HEK293 (cell line): ENCODE data around the gene GRIK4.

ENCODE experiments used
- CTCF ChIA-PET: fragments of 350-600 bp; formaldehyde crosslinking; extraction: SDS; loops from one replicate; lab custom pipeline; 2021; ENCODE audit warnings: antibody characterized with exemption; lab: Yijun Ruan, JAX
- POLR2A ChIA-PET: fragments of 300-600 bp; formaldehyde crosslinking; extraction: SDS; loops from one replicate; lab custom pipeline; 2020; ENCODE audit warnings: antibody characterized with exemption, inconsistent platforms; lab: Yijun Ruan, JAX
- H3K27ac ChIP-seq: fragments of 200-500 bp; sonication (Bioruptor generic); 2 replicates; pipeline ENCODE4 v1.5.1; 2014; ENCODE audit warnings: low read depth, low read length, control low read depth, inconsistent platforms; ENCODE audit errors: extremely low read depth
- H3K36me3 ChIP-seq, 2 experiments: fragments of 200-500 bp in 1 of 2; sonication (Bioruptor generic) in 1 of 2; 1 replicate in 1 of 2; 2 replicates in 1 of 2; pipeline ENCODE4 v1.5.1; 2014 to 2017; ENCODE audit warnings: inconsistent platforms in 2 of 2, low read length in 2 of 2; ENCODE audit not compliant: control insufficient read depth in 2 of 2, insufficient read depth in 1 of 2
- H3K4me1 ChIP-seq: fragments of 200-500 bp; sonication (Bioruptor generic); 2 replicates; pipeline ENCODE4 v1.5.1; 2014; ENCODE audit warnings: mild to moderate bottlenecking, low read length, inconsistent platforms; ENCODE audit not compliant: control insufficient read depth, insufficient read depth
- H3K4me3 ChIP-seq: 2 replicates; pipeline ENCODE4 v1.5.1; 2011; ENCODE audit warnings: low read depth, mild to moderate bottlenecking, control low read depth, low read length, moderate library complexity
- H3K9me3 ChIP-seq: fragments of 200-500 bp; sonication (Bioruptor generic); 2 replicates; pipeline ENCODE4 v1.5.1; 2014; ENCODE audit warnings: low read depth, low read length, inconsistent platforms; ENCODE audit not compliant: control insufficient read depth, insufficient read depth
- KLF9 ChIP-seq: fragments of 450-650 bp; formaldehyde crosslinking; IDR thresholded peaks from 2 replicates; pipeline ENCODE4 v1.5.1; 2016; ENCODE audit warnings: missing biosample characterization, missing genetic modification characterization, low read depth
- OSR2 ChIP-seq: fragments of 450-650 bp; formaldehyde crosslinking; IDR thresholded peaks from 2 replicates; pipeline ENCODE4 v1.5.1; 2016; ENCODE audit warnings: missing biosample characterization, missing genetic modification characterization
- PRDM10 ChIP-seq: fragments of 450-650 bp; formaldehyde crosslinking; IDR thresholded peaks from 2 replicates; pipeline ENCODE4 v1.5.1; 2016; ENCODE audit warnings: missing biosample characterization, missing genetic modification characterization
- SALL2 ChIP-seq: fragments of 450-650 bp; formaldehyde crosslinking; IDR thresholded peaks from 2 replicates; pipeline ENCODE4 v1.5.0; 2017; ENCODE audit warnings: missing biosample characterization, mild to moderate bottlenecking, missing genetic modification characterization, borderline replicate concordance
- ZBTB1 ChIP-seq: fragments of 450-650 bp; formaldehyde crosslinking; IDR thresholded peaks from 2 replicates; pipeline ENCODE4 v1.5.1; 2016; ENCODE audit warnings: missing biosample characterization, missing genetic modification characterization
- ZBTB48 ChIP-seq: fragments of 450-650 bp; formaldehyde crosslinking; IDR thresholded peaks from 2 replicates; pipeline ENCODE4 v1.5.1; 2016; ENCODE audit warnings: missing biosample characterization, missing genetic modification characterization
- ZIC2 ChIP-seq: fragments of 450-650 bp; formaldehyde crosslinking; IDR thresholded peaks from 2 replicates; pipeline ENCODE4 v1.5.1; 2016; ENCODE audit warnings: missing biosample characterization, missing genetic modification characterization
- ZNF132 ChIP-seq: fragments of 450-650 bp; formaldehyde crosslinking; IDR thresholded peaks from 2 replicates; pipeline ENCODE4 v1.5.1; 2017; ENCODE audit warnings: missing biosample characterization, missing genetic modification characterization, borderline replicate concordance
- ZNF146 ChIP-seq: fragments of 450-650 bp; formaldehyde crosslinking; IDR thresholded peaks from 2 replicates; pipeline ENCODE4 v1.5.1; 2016; ENCODE audit warnings: missing biosample characterization, missing genetic modification characterization
- ZNF248 ChIP-seq: fragments of 450-650 bp; formaldehyde crosslinking; IDR thresholded peaks from 2 replicates; pipeline ENCODE4 v1.5.1; 2017; ENCODE audit warnings: missing biosample characterization, missing genetic modification characterization
- ZNF266 ChIP-seq: fragments of 450-650 bp; formaldehyde crosslinking; IDR thresholded peaks from 2 replicates; pipeline ENCODE4 v1.5.1; 2016; ENCODE audit warnings: missing biosample characterization, missing genetic modification characterization, low read depth
- ZNF311 ChIP-seq: fragments of 450-650 bp; formaldehyde crosslinking; IDR thresholded peaks from 2 replicates; pipeline ENCODE4 v1.5.1; 2017; ENCODE audit warnings: missing biosample characterization, missing genetic modification characterization, borderline replicate concordance
- ZNF324 ChIP-seq: fragments of 450-650 bp; formaldehyde crosslinking; IDR thresholded peaks from 2 replicates; pipeline ENCODE4 v1.5.1; 2016; ENCODE audit warnings: missing biosample characterization, missing genetic modification characterization
- ZNF391 ChIP-seq: fragments of 450-650 bp; formaldehyde crosslinking; IDR thresholded peaks from 2 replicates; pipeline ENCODE4 v1.5.1; 2016; ENCODE audit warnings: low read depth, missing biosample characterization, missing genetic modification characterization, borderline replicate concordance
- ZNF473 ChIP-seq: fragments of 450-650 bp; formaldehyde crosslinking; IDR thresholded peaks from 2 replicates; pipeline ENCODE4 v1.5.1; 2017; ENCODE audit warnings: missing biosample characterization, missing genetic modification characterization
- ZNF48 ChIP-seq: fragments of 450-650 bp; formaldehyde crosslinking; IDR thresholded peaks from 2 replicates; pipeline ENCODE4 v1.5.1; 2016; ENCODE audit warnings: missing biosample characterization, missing genetic modification characterization
- ZNF621 ChIP-seq: fragments of 450-650 bp; formaldehyde crosslinking; IDR thresholded peaks from 2 replicates; pipeline ENCODE4 v1.5.1; 2017; ENCODE audit warnings: missing biosample characterization, missing genetic modification characterization
- ZNF785 ChIP-seq: fragments of 450-650 bp; formaldehyde crosslinking; IDR thresholded peaks from 2 replicates; pipeline ENCODE4 v1.5.1; 2016; ENCODE audit warnings: missing biosample characterization, missing genetic modification characterization
- ZNF791 ChIP-seq: fragments of 450-650 bp; formaldehyde crosslinking; IDR thresholded peaks from 2 replicates; pipeline ENCODE4 v1.5.1; 2016; ENCODE audit warnings: missing biosample characterization, missing genetic modification characterization
- TF ChIP-seq, protein P1 (sequence below): fragments of 450-650 bp; formaldehyde crosslinking; IDR thresholded peaks from 2 replicates; pipeline ENCODE4 v1.5.1; 2016; ENCODE audit warnings: missing biosample characterization, missing genetic modification characterization
- TF ChIP-seq, protein P2 (sequence below): fragments of 450-650 bp; formaldehyde crosslinking; conservative IDR thresholded peaks from 2 replicates; pipeline ENCODE4 v1.5.1; 2016; ENCODE audit warnings: low read depth, missing biosample characterization, missing genetic modification characterization
- TF ChIP-seq, protein P3 (sequence below): fragments of 450-650 bp; formaldehyde crosslinking; IDR thresholded peaks from 2 replicates; pipeline ENCODE4 v1.5.1; 2016; ENCODE audit warnings: missing biosample characterization, missing genetic modification characterization
- TF ChIP-seq, protein P4 (sequence below): fragments of 450-650 bp; formaldehyde crosslinking; IDR thresholded peaks from 2 replicates; pipeline ENCODE4; 2016; ENCODE audit warnings: missing biosample characterization, missing genetic modification characterization

Gene GRIK4

GRCh38 chr11:120467627-120468026 is 43.9 kb upstream of the GRIK4 start (continued):
- TF ChIP-seq ZNF311 (tag by site-specific recombination) (no peak), ZNF48 (no peak), ZNF791 (no peak), SALL2 (tag by site-specific recombination) (no peak), ZBTB48 (no peak)
- TF ChIP-seq, protein P1, sequence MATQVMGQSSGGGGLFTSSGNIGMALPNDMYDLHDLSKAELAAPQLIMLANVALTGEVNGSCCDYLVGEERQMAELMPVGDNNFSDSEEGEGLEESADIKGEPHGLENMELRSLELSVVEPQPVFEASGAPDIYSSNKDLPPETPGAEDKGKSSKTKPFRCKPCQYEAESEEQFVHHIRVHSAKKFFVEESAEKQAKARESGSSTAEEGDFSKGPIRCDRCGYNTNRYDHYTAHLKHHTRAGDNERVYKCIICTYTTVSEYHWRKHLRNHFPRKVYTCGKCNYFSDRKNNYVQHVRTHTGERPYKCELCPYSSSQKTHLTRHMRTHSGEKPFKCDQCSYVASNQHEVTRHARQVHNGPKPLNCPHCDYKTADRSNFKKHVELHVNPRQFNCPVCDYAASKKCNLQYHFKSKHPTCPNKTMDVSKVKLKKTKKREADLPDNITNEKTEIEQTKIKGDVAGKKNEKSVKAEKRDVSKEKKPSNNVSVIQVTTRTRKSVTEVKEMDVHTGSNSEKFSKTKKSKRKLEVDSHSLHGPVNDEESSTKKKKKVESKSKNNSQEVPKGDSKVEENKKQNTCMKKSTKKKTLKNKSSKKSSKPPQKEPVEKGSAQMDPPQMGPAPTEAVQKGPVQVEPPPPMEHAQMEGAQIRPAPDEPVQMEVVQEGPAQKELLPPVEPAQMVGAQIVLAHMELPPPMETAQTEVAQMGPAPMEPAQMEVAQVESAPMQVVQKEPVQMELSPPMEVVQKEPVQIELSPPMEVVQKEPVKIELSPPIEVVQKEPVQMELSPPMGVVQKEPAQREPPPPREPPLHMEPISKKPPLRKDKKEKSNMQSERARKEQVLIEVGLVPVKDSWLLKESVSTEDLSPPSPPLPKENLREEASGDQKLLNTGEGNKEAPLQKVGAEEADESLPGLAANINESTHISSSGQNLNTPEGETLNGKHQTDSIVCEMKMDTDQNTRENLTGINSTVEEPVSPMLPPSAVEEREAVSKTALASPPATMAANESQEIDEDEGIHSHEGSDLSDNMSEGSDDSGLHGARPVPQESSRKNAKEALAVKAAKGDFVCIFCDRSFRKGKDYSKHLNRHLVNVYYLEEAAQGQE, result no peak
- TF ChIP-seq, protein P2, sequence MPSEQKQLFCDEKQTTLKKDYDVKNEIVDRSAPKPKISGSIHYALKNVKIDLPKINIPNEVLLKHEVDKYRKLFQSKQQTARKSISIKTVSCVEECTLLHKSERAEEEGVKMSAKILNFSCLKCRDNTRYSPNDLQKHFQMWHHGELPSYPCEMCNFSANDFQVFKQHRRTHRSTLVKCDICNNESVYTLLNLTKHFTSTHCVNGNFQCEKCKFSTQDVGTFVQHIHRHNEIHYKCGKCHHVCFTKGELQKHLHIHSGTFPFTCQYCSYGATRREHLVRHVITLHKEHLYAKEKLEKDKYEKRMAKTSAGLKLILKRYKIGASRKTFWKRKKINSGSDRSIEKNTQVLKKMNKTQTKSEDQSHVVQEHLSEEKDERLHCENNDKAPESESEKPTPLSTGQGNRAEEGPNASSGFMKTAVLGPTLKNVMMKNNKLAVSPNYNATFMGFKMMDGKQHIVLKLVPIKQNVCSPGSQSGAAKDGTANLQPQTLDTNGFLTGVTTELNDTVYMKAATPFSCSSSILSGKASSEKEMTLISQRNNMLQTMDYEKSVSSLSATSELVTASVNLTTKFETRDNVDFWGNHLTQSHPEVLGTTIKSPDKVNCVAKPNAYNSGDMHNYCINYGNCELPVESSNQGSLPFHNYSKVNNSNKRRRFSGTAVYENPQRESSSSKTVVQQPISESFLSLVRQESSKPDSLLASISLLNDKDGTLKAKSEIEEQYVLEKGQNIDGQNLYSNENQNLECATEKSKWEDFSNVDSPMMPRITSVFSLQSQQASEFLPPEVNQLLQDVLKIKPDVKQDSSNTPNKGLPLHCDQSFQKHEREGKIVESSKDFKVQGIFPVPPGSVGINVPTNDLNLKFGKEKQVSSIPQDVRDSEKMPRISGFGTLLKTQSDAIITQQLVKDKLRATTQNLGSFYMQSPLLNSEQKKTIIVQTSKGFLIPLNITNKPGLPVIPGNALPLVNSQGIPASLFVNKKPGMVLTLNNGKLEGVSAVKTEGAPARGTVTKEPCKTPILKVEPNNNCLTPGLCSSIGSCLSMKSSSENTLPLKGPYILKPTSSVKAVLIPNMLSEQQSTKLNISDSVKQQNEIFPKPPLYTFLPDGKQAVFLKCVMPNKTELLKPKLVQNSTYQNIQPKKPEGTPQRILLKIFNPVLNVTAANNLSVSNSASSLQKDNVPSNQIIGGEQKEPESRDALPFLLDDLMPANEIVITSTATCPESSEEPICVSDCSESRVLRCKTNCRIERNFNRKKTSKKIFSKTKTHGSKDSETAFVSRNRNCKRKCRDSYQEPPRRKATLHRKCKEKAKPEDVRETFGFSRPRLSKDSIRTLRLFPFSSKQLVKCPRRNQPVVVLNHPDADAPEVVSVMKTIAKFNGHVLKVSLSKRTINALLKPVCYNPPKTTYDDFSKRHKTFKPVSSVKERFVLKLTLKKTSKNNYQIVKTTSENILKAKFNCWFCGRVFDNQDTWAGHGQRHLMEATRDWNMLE (tag by site-specific recombination), result no peak

DNA sequence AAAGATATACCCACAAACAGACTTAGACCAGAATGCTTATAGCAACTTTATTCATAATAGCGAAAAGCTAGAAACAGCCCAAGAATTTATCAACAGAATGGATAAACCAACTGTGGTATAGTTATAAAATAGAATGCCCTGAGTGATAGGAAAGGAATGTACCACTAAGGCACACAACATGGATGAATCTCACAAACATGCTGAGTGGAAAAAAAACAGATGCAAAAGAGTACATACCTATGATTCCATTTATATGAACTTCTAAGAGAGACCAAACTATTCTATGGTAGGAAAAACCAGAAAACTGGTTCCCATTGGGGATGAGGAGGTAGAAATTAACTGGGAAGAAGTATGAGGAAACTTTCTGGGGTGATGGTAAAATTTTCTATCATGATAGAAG is 40.4 kb upstream of the GRIK4 start:
- H3K27ac ChIP-seq, result no peak overlapping the region
- POLR2A ChIA-PET, result no interaction called here
- 0 out of 2 replicates have a peak, but pooled peaks cover 2% of the 10 kb centered on the region for H3K4me1 ChIP-seq
- H3K9me3 ChIP-seq, result no peaks in the 10 kb centered on the region
- CTCF ChIA-PET, result interaction anchor here (0.6 to 1.0 kb wide), 2 partner anchors 20 to 136 kb away, joined by 3 read pairs; no protein-coding TSS in a partner anchor
- H3K4me3 ChIP-seq, result no peak overlapping the region
- peaks cover 4 to 81% of the 10 kb centered on the region in 2 experiments; a peak in 2 of 3 replicates for H3K36me3 ChIP-seq
- TF ChIP-seq KLF9 (tag by site-specific recombination) (no peak), ZNF621 (tag by site-specific recombination) (no peak), ZNF473 (tag by site-specific recombination) (no peak), ZNF266 (tag by site-specific recombination) (no peak), ZNF248 (tag by site-specific recombination) (no peak), ZBTB1 (tag by site-specific recombination) (no peak), ZNF132 (no peak), ZNF48 (no peak), ZNF785 (tag by site-specific recombination) (no peak), OSR2 (tag by site-specific recombination) (no peak), ZNF146 (tag by site-specific recombination) (no peak), ZIC2 (tag by site-specific recombination) (no peak), ZNF324 (no peak), PRDM10 (tag by site-specific recombination) (no peak), ZNF391 (tag by site-specific recombination) (no peak)
- TF ChIP-seq, protein P3, sequence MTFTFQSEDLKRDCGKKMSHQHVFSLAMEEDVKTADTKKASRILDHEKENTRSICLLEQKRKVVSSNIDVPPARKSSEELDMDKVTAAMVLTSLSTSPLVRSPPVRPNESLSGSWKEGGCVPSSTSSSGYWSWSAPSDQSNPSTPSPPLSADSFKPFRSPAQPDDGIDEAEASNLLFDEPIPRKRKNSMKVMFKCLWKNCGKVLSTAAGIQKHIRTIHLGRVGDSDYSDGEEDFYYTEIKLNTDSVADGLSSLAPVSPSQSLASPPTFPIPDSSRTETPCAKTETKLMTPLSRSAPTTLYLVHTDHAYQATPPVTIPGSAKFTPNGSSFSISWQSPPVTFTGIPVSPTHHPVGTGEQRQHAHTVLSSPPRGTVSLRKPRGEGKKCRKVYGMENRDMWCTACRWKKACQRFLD, result no peak
- TF ChIP-seq, protein P4, sequence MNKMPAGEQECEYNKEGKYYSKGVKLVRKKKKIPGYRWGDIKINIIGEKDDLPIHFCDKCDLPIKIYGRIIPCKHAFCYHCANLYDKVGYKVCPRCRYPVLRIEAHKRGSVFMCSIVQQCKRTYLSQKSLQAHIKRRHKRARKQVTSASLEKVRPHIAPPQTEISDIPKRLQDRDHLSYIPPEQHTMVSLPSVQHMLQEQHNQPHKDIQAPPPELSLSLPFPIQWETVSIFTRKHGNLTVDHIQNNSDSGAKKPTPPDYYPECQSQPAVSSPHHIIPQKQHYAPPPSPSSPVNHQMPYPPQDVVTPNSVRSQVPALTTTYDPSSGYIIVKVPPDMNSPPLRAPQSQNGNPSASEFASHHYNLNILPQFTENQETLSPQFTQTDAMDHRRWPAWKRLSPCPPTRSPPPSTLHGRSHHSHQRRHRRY (tag by site-specific recombination), result no peak
